ENCODE data around the gene PRKG1. TPM values are rescaled to one million over a fixed set of nuclear protein-coding genes. Genes with fewer than 3 reads are reported as not detected.

PRKG1 gene
- polyA plus RNA-seq, 1 donor (not counting 4 experiments of a cell fraction or from before 2014, with no cell fraction given) = 0.24 TPM

DNA sequence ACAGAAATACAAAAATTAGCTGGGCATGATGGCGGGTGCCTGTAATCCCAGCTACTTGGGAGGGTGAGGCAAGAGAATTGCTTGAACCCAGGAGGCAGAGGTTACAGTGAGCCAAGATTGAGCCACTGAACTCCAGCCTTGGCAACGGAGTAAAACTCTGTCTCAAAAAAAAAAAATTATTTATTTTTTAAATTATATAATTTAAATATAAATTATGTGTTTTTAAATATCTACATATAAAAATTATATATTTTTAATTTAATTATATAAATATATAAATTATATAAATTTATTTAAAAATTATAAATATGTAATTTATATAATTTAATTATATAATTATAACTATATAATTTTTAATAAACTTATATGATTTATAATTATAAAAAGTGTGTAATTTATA, 51.2 kb downstream of the PRKG1 start:
- no peaks in the 10 kb centered on the region for H3K27me3 ChIP-seq (ENCODE audit: control insufficient read depth, extremely low read depth, insufficient read depth, low read length)
- no peaks in the 10 kb centered on the region for H3K36me3 ChIP-seq (ENCODE audit: control insufficient read depth in 2 of 2, extremely low read depth in 1 of 2, insufficient read depth in 2 of 2, low read length in 2 of 2)
- H3K9me3 ChIP-seq (ENCODE audit: control insufficient read depth, low read depth, low read length) = no peaks in the 10 kb centered on the region
- no peak overlapping the region for H3K27ac ChIP-seq (ENCODE audit: control insufficient read depth, insufficient read depth, low read length)
- no peaks in the 10 kb centered on the region for H4K20me1 ChIP-seq (ENCODE audit: control insufficient read depth, extremely low read depth, insufficient read depth, low read length)
- FAIRE-seq = no peak
- no peak for DNase-seq (ENCODE audit: low read depth, low spot score)
- TF ChIP-seq CTCF (optimal IDR thresholded peaks at IDR 0.05 in 1 of 3, IDR thresholded peaks at IDR 0.05 in 1 of 3, conservative IDR thresholded peaks at IDR 0.05 in 1 of 3; ENCODE audit: extremely low read depth in 1 of 3, insufficient read depth in 2 of 3, low read length in 3 of 3) (no peak), EZH2 (IDR thresholded peaks at IDR 0.05; ENCODE audit: low read length) (no peak)
- H2AFZ ChIP-seq (ENCODE audit: control insufficient read depth, low read length) = no peak overlapping the region
- H3K4me2 ChIP-seq (ENCODE audit: control insufficient read depth, extremely low read depth, insufficient read depth, low read depth, low read length) = no peak overlapping the region
- H3K4me3 ChIP-seq (ENCODE audit: control insufficient read depth in 2 of 3, extremely low read depth in 1 of 3, insufficient read depth in 2 of 3, low read depth in 1 of 3, low read length in 3 of 3) = no peak overlapping the region
- H3K79me2 ChIP-seq (ENCODE audit: control insufficient read depth, insufficient read depth, low read length) = no peaks in the 10 kb centered on the region
- H3K9me1 ChIP-seq (ENCODE audit: control insufficient read depth, extremely low read depth, insufficient read depth, low read length) = no peaks in the 10 kb centered on the region
- H3K9ac ChIP-seq (ENCODE audit: control insufficient read depth, extremely low read depth, insufficient read depth, low read length) = no peak overlapping the region
- H3K4me1 ChIP-seq (ENCODE audit: control insufficient read depth, extremely low read depth, insufficient read depth, low read length) = no peaks in the 10 kb centered on the region
- dilution Hi-C loops (cut with MboI; ENCODE audit: extremely low pct_ligation_motif_present, low sequenced_read_pairs) = no loop called here

DNA sequence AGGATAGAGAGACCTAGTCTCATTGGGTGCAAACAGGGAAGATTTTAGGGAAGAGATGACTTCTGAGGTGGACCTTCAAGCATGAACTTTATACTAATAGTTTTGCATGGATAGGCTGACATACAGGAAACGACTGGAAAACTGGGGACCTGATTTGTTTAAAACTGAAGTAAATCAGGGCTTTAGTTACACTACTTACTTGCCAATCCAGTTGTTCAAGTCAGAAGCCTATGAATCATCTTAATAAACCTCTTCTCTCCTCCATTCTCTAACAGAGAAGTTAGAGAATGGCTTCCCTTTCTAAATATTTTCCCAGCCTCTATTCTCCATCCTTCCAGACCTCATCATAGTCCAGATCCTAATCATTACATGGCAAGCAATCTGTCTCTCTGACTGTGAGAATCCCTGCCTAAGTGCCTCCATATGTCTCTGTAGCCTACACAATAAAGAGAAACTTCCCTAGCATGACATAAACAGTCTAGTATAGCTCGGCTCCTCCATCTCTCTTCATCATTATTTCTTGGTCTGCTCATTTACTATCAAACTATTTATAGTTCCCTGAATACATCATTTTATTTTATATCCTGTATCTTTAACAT, 55.8 kb downstream of the PRKG1 start:
- Histone ChIP-seq H3K9me1 (ENCODE audit: control insufficient read depth, extremely low read depth, insufficient read depth, low read length) (no peaks in the 10 kb centered on the region), H3K27ac (ENCODE audit: control insufficient read depth, insufficient read depth, low read length) (no peak overlapping the region), H3K36me3 (ENCODE audit: control insufficient read depth in 2 of 2, extremely low read depth in 1 of 2, insufficient read depth in 2 of 2, low read length in 2 of 2) (no peaks in the 10 kb centered on the region), H4K20me1 (ENCODE audit: control insufficient read depth, extremely low read depth, insufficient read depth, low read length) (no peaks in the 10 kb centered on the region), H3K9ac (ENCODE audit: control insufficient read depth, extremely low read depth, insufficient read depth, low read length) (no peak overlapping the region), H3K4me3 (ENCODE audit: control insufficient read depth in 2 of 3, extremely low read depth in 1 of 3, insufficient read depth in 2 of 3, low read depth in 1 of 3, low read length in 3 of 3) (no peak overlapping the region), H2AFZ (ENCODE audit: control insufficient read depth, low read length) (peak overlapping the region; percentile 39), H3K79me2 (ENCODE audit: control insufficient read depth, insufficient read depth, low read length) (no peaks in the 10 kb centered on the region), H3K4me2 (ENCODE audit: control insufficient read depth, extremely low read depth, insufficient read depth, low read depth, low read length) (no peak overlapping the region), H3K27me3 (ENCODE audit: control insufficient read depth, extremely low read depth, insufficient read depth, low read length) (no peaks in the 10 kb centered on the region), H3K9me3 (ENCODE audit: control insufficient read depth, low read depth, low read length) (no peaks in the 10 kb centered on the region), H3K4me1 (ENCODE audit: control insufficient read depth, extremely low read depth, insufficient read depth, low read length) (no peaks in the 10 kb centered on the region)
- FAIRE-seq (peak; percentile 62), DNase-seq (ENCODE audit: low read depth, low spot score) (no peak)
- dilution Hi-C loops (cut with MboI; ENCODE audit: extremely low pct_ligation_motif_present, low sequenced_read_pairs) = no loop called here
- no peak for TF ChIP-seq CTCF (optimal IDR thresholded peaks at IDR 0.05 in 1 of 3, IDR thresholded peaks at IDR 0.05 in 1 of 3, conservative IDR thresholded peaks at IDR 0.05 in 1 of 3; ENCODE audit: extremely low read depth in 1 of 3, insufficient read depth in 2 of 3, low read length in 3 of 3)
- TF ChIP-seq EZH2 (IDR thresholded peaks at IDR 0.05; ENCODE audit: low read length) = no peak

Data from keratinocyte (primary cell).